SK-N-SH (cell line): ENCODE data around the gene RAB27B.

Source experiments
- CHD2 ChIP-seq: fragments of 150-350 bp; IDR thresholded peaks from 2 replicates; pipeline ENCODE4 v1.6.1; 2018; ENCODE audit warnings: low read length; ENCODE audit not compliant: partially characterized antibody
- CTCF ChIP-seq: fragments of 200-600 bp; sonication (generic); IDR thresholded peaks from 2 replicates; pipeline ENCODE4 v1.6.1; 2017; ENCODE audit warnings: antibody characterized with exemption, mild to moderate bottlenecking, moderate library complexity
- GABPA ChIP-seq: IDR thresholded peaks from 2 replicates; pipeline ENCODE4 v1.4.0; 2012; ENCODE audit warnings: low read depth, mild to moderate bottlenecking
- MAX ChIP-seq: IDR thresholded peaks from 2 replicates; pipeline ENCODE4 v1.4.0; 2012; ENCODE audit warnings: low read depth
- NRF1 ChIP-seq: IDR thresholded peaks from 2 replicates; pipeline ENCODE4 v1.6.1; 2012; ENCODE audit warnings: low read depth, mild to moderate bottlenecking, low read length
- POLR2AphosphoS5 ChIP-seq: IDR thresholded peaks from 2 replicates; pipeline ENCODE4 v1.6.1; 2012; ENCODE audit warnings: low read depth, low read length
- RAD21 ChIP-seq: IDR thresholded peaks from 2 replicates; pipeline ENCODE4 v1.6.1; 2012; ENCODE audit warnings: mild to moderate bottlenecking, low read length
- REST ChIP-seq: IDR thresholded peaks from 2 replicates; pipeline ENCODE4 v1.6.1; 2012; ENCODE audit warnings: mild to moderate bottlenecking, low read depth, low read length, moderate library complexity
- TAF1 ChIP-seq: IDR thresholded peaks from 2 replicates; pipeline ENCODE4 v1.6.1; 2012; ENCODE audit warnings: low read depth, mild to moderate bottlenecking, low read length, moderate library complexity, borderline replicate concordance
- TEAD4 ChIP-seq: IDR thresholded peaks from 2 replicates; pipeline ENCODE4 v1.4.0; 2012; ENCODE audit warnings: mild to moderate bottlenecking, borderline replicate concordance; ENCODE audit not compliant: insufficient read depth
- YY1 ChIP-seq: IDR thresholded peaks from 2 replicates; pipeline ENCODE4 v1.4.0; 2012; ENCODE audit warnings: low read depth, mild to moderate bottlenecking
- ZBTB33 ChIP-seq: IDR thresholded peaks from 2 replicates; pipeline ENCODE4 v1.4.0; 2012; ENCODE audit warnings: low read depth, borderline replicate concordance

- no peak for TF ChIP-seq CTCF
- no peak for TF ChIP-seq RAD21
- no peak for TF ChIP-seq TEAD4
- no peak for TF ChIP-seq TAF1
- no peak for TF ChIP-seq POLR2AphosphoS5
- no peak for TF ChIP-seq GABPA
- TF ChIP-seq CHD2, result no peak
- TF ChIP-seq NRF1, result no peak
- TF ChIP-seq ZBTB33, result no peak
- TF ChIP-seq REST, result no peak
- no peak for TF ChIP-seq YY1
- no peak for TF ChIP-seq MAX
Observed at GRCh38 chr18:54802686-54803395, 25.4 kb upstream of the RAB27B start.
